ENCODE measurements around the gene ESYT1.

ESYT1 gene

GRCh38 chr12:56151672-56152131 is 23.6 kb downstream of the ESYT1 start:
- peak; percentile 59 for TF ChIP-seq CTCF (conservative IDR thresholded peaks at IDR 0.05; ENCODE audit: low read depth, low read length)
- DNase-seq (ENCODE audit: low read depth) = no peak
- H3K4me3 ChIP-seq (ENCODE audit: low read length) = peak overlapping the region; percentile 82

DNA sequence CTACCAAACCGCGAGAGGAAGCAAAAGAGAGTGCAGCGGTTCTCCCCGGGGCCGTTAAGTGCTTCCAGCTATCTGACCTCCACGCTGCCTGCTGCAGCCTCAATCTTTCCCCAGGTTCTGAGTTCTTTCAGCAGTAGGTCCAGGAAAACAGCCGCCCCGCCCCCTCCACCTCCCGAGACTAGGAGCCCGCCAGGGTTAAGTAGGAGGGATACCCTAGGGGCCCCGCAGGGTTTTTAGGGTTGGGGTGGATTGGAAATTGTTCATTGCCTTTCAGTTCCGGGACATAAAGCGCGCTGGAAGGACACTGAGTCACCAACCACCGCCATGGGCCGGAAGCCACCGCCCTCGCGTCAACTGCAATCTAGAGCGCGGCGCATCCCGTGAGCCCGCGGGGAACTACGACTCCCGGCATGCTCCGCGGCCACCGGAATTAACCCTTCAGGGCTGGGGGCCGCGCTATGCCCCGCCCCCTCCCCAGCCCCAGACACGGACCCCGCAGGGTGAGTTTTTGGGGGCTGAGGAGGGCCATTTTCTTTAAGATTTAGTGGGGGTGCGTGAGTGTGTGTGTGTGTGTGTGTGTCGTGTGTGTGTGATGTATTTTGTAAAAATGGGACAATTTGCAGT is 24.2 kb downstream of the ESYT1 start, which contains the start of gene MYL6B:
MYL6B (plus strand) TSS at position 456 of the 624 bp plus-strand sequence. CDS start 1,332 bp downstream, outside the sequence.
- H3K4me3 ChIP-seq (ENCODE audit: low read length) = peak within 1 kb of the TSS; percentile 82
- TF ChIP-seq CTCF (conservative IDR thresholded peaks at IDR 0.05; ENCODE audit: low read depth, low read length) = no peak
- DNase-seq (ENCODE audit: low read depth) = peak; percentile 63

- TF ChIP-seq CTCF (conservative IDR thresholded peaks at IDR 0.05; ENCODE audit: low read depth, low read length) = no peak
- DNase-seq (ENCODE audit: low read depth) = no peak
- peak overlapping the region; percentile 82 for H3K4me3 ChIP-seq (ENCODE audit: low read length)
Observed at GRCh38 chr12:56152756-56153677, 24.9 kb downstream of the ESYT1 start.

DNA sequence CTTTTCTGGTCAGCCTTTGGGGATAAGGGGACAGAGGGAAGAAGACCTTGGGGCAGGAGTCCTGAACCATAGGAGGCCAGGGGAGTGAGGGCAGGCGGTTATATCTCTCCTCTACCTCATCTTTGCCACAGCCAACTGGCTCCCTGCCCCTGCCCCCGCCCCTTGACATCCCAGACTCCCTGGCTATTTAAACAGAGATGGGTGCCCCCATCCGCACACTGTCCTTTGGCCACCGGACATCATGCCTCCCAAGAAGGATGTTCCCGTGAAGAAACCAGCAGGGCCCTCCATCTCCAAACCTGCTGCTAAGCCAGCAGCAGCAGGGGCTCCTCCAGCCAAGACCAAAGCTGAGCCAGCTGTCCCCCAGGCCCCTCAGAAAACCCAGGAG is 25.6 kb downstream of the ESYT1 start:
- H3K4me3 ChIP-seq (ENCODE audit: low read length) = no peak overlapping the region
- no peak for DNase-seq (ENCODE audit: low read depth)
- TF ChIP-seq CTCF (conservative IDR thresholded peaks at IDR 0.05; ENCODE audit: low read depth, low read length) = no peak

GRCh38 chr12:56154246-56154771 is 26.2 kb downstream of the ESYT1 start:
- H3K4me3 ChIP-seq (ENCODE audit: low read length) = no peak overlapping the region
- no peak for TF ChIP-seq CTCF (conservative IDR thresholded peaks at IDR 0.05; ENCODE audit: low read depth, low read length)
- no peak for DNase-seq (ENCODE audit: low read depth)

DNA sequence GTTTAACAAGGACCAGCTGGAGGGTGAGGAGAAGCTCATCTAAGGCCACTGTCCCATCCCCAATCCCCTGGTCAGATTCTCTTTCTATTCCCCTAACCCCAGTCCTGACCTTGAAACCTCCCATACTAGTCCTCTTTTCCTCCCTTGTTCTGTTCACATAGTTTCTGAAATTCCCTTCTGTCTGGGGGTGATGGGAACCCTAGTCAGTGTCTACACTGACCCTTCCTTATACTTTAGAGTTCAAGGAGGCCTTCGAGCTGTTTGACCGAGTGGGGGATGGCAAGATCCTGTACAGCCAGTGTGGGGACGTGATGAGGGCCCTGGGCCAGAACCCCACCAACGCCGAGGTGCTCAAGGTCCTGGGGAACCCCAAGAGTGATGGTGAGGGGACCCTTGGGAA is 26.8 kb downstream of the ESYT1 start:
- TF ChIP-seq CTCF (conservative IDR thresholded peaks at IDR 0.05; ENCODE audit: low read depth, low read length) = no peak
- no peak for DNase-seq (ENCODE audit: low read depth)
- no peak overlapping the region for H3K4me3 ChIP-seq (ENCODE audit: low read length)
